ENCODE measurements around the gene XPC. TPM values are rescaled to one million over a fixed set of nuclear protein-coding genes. Genes with fewer than 3 reads are reported as not detected.

XPC gene
- total and polyA plus RNA-seq, 2 of the 8 experiments (the other 6 are each of a cell fraction or from before 2014, with no cell fraction given) = 8.8 to 27.3 TPM

DNA sequence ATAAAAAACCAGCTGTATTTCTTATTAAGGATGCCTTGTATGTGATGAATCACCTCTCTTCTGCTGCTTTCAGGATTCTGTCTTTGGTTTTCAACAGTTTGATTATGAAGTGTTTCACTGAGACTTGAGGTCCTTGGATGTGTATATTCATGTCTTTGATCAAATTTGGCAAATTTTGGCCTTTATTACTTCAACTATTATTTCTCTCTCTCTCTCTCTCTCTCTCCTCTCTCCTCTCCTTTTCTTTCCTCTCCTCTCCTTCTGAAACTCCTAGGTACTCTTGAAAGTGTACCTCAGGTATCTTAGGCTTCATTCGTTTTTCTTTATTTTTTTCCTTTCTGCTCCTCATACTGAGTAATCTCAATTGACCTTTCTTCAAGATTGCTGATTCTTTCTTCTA, 43.5 kb upstream of the XPC start:
- no peak for FAIRE-seq
- CTCF ChIA-PET (ENCODE audit: partially characterized antibody) = interaction anchor here (2.4 to 2.7 kb wide), 2 partner anchors 8 to 10 kb away, joined by 17 to 22 read pairs; no protein-coding TSS in a partner anchor

More for the DNA sequence above, 43.5 kb upstream of the XPC start:
- H2AFZ ChIP-seq (ENCODE audit: low read length) = no peak overlapping the region
- H3K79me1 ChIP-seq (ENCODE audit: low read depth, low read length) = no peaks in the 10 kb centered on the region
- peaks cover 0 to 8% of the 10 kb centered on the region in 2 experiments; a peak in 2 of 4 replicates for H3K9me3 ChIP-seq (ENCODE audit: insufficient read depth in 2 of 2, low read depth in 1 of 2, low read length in 1 of 2)
- no peak overlapping the region for H2BK12ac ChIP-seq (ENCODE audit: low read depth, low read length)
- POLR2A ChIA-PET (ENCODE audit: partially characterized antibody) = interaction anchor here (1.1 kb wide), 1 partner anchor 10 kb away, joined by 4 read pairs; no protein-coding TSS in a partner anchor
- 0 out of 7 replicates have a peak, but pooled peaks cover 0 to 2% (median 0%) of the 10 kb centered on the region in 4 experiments for H3K4me1 ChIP-seq (replicated peaks in 1 of 4; ENCODE audit: control insufficient read depth in 3 of 4, insufficient read depth in 4 of 4, low read length in 3 of 4)
- H3K9ac ChIP-seq (replicated peaks in 1 of 4; ENCODE audit: extremely low read depth in 1 of 4, low read depth in 3 of 4, low read length in 3 of 4) = no peak overlapping the region
- H4K5ac ChIP-seq (ENCODE audit: insufficient read length, low read depth, low read length) = no peak overlapping the region
- no peak overlapping the region for H3K4me3 ChIP-seq (ENCODE audit: extremely low read depth in 1 of 4, insufficient read depth in 2 of 4, low read depth in 3 of 4, low read length in 4 of 4)
- 95% methylated on average over 1 of the region's 1 CpG; no CpG with 5 or more reads in 1 of the 2 experiments for WGBS, 2 experiments (ENCODE audit: extremely low coverage in 1 of 2, insufficient coverage in 1 of 2, insufficient read length in 1 of 2, insufficient replicate concordance in 2 of 2, low coverage in 1 of 2, low lambda C conversion rate in 2 of 2, missing lambda C conversion rate in 1 of 2)
- H2BK15ac ChIP-seq (ENCODE audit: low read length) = no peak overlapping the region
- no peak overlapping the region for H3K27ac ChIP-seq (ENCODE audit: low read depth, low read length)
- H3K14ac ChIP-seq (ENCODE audit: insufficient read length) = no peak overlapping the region
- H3K4ac ChIP-seq (replicated peaks; ENCODE audit: insufficient read length, low read depth, low read length) = no peak overlapping the region
- H3K23ac ChIP-seq (ENCODE audit: insufficient read length) = no peak overlapping the region
- H3K27me3 ChIP-seq (replicated peaks in 1 of 4; ENCODE audit: control insufficient read depth in 3 of 4, extremely low read depth in 1 of 4, insufficient read depth in 3 of 4, low read length in 3 of 4) = no peaks in the 10 kb centered on the region
- no peaks in the 10 kb centered on the region for H3K79me2 ChIP-seq (ENCODE audit: control insufficient read depth in 1 of 2, insufficient read depth in 2 of 2, low read length in 2 of 2)
- H2BK5ac ChIP-seq (ENCODE audit: low read depth, low read length) = no peak overlapping the region
- no peak for DNase-seq (ENCODE audit: low read depth in 1 of 2, low spot score in 2 of 2)
- no peak overlapping the region for H4K8ac ChIP-seq (ENCODE audit: extremely low read depth, insufficient read depth, low read length)
- H3K18ac ChIP-seq (ENCODE audit: extremely low read depth, low read length) = no peak overlapping the region
- no peak overlapping the region for H4K91ac ChIP-seq (replicated peaks; ENCODE audit: insufficient read length, low read length)
- no peaks in the 10 kb centered on the region for H4K20me1 ChIP-seq (replicated peaks in 1 of 2; ENCODE audit: control insufficient read depth in 1 of 2, insufficient read depth in 2 of 2, low read length in 2 of 2)
- H2BK20ac ChIP-seq (ENCODE audit: low read length) = no peak overlapping the region
- H3K4me2 ChIP-seq (ENCODE audit: insufficient read depth in 1 of 2, low read depth in 2 of 2, low read length in 2 of 2) = no peak overlapping the region
- no peak overlapping the region for H2AK5ac ChIP-seq (ENCODE audit: low read depth, low read length)
- TF ChIP-seq ASH2L (IDR thresholded peaks at IDR 0.05; ENCODE audit: low read length) = no peak
- no peak for TF ChIP-seq CHD2 (IDR thresholded peaks at IDR 0.05; ENCODE audit: low read length)
- TF ChIP-seq BCL11A (IDR thresholded peaks at IDR 0.05; ENCODE audit: low read depth in 2 of 2, low read length in 2 of 2) = no peak
- no peak for TF ChIP-seq SUZ12 (IDR thresholded peaks at IDR 0.05; ENCODE audit: low read length)
- TF ChIP-seq KDM1A (IDR thresholded peaks at IDR 0.05; ENCODE audit: borderline replicate concordance, low read length) = no peak
- TF ChIP-seq BRCA1 (IDR thresholded peaks at IDR 0.05; ENCODE audit: low read depth, low read length) = no peak
- no peak for TF ChIP-seq CBX8 (IDR thresholded peaks at IDR 0.05; ENCODE audit: borderline replicate concordance, low read depth, low read length)
- TF ChIP-seq, protein P1, sequence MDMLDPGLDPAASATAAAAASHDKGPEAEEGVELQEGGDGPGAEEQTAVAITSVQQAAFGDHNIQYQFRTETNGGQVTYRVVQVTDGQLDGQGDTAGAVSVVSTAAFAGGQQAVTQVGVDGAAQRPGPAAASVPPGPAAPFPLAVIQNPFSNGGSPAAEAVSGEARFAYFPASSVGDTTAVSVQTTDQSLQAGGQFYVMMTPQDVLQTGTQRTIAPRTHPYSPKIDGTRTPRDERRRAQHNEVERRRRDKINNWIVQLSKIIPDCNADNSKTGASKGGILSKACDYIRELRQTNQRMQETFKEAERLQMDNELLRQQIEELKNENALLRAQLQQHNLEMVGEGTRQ (IDR thresholded peaks at IDR 0.05; ENCODE audit: low read length) = no peak
- TF ChIP-seq CHD1 (IDR thresholded peaks at IDR 0.05; ENCODE audit: low read depth, low read length) = no peak
- no peak for TF ChIP-seq TEAD4 (IDR thresholded peaks at IDR 0.05; ENCODE audit: low read depth, low read length)
- TF ChIP-seq RFX5 (IDR thresholded peaks at IDR 0.05; ENCODE audit: borderline replicate concordance, low read depth, low read length) = no peak
- H3K23me2 ChIP-seq (ENCODE audit: low read depth, low read length) = no peaks in the 10 kb centered on the region
- H3K36me3 ChIP-seq (ENCODE audit: control insufficient read depth in 2 of 4, insufficient read depth in 4 of 4, low read length in 3 of 4) = no peaks in the 10 kb centered on the region
- no peak overlapping the region for H2BK120ac ChIP-seq (replicated peaks; ENCODE audit: low read depth, low read length)
- no peak overlapping the region for H3K56ac ChIP-seq (replicated peaks; ENCODE audit: insufficient read length, low read depth, low read length)

All from H1 (cell line).